Sigmoid colon (tissue), 7 donors: ENCODE results near the gene SLC35B3. TPM values are rescaled to one million over a fixed set of nuclear protein-coding genes. Genes with fewer than 3 reads are reported as not detected.

ENCODE experiments used
- DNase-seq: peaks from one replicate; pipeline ENCODE4 v3.0.0-alpha.2; 2019
- H3K27ac ChIP-seq, 4 donors: fragments of 200-600 bp; sonication (generic); one replicate each; pipeline ENCODE4 v1.5.1; 2016 to 2019; ENCODE audit warnings: mild to moderate bottlenecking in 1 of 4
- H3K27me3 ChIP-seq, 3 donors: fragments of 200-600 bp; sonication (generic); one replicate each; pipeline ENCODE4 v1.5.1; 2019; ENCODE audit warnings: mild to moderate bottlenecking in 1 of 3
- H3K36me3 ChIP-seq, 4 donors: fragments of 200-600 bp; sonication (generic); one replicate each; pipeline ENCODE4 v1.5.1; 2016 to 2019
- H3K4me1 ChIP-seq, 4 donors: fragments of 200-600 bp; sonication (generic); one replicate each; pipeline ENCODE4 v1.5.1; 2017 to 2019
- H3K4me3 ChIP-seq, 4 donors: fragments of 200-600 bp; sonication (generic); one replicate each; pipeline ENCODE4 v1.5.1; 2017 to 2019; ENCODE audit warnings: mild to moderate bottlenecking in 2 of 4, moderate library complexity in 1 of 4
- H3K9me3 ChIP-seq, 4 donors: fragments of 200-600 bp in 3 of 4; sonication (generic) in 3 of 4; one replicate each; pipeline versions ENCODE4 v1.5.1 to v1.6.1; 2013 to 2019
- CTCF ChIP-seq, 4 experiments: fragments of 450-650 bp in 3 of 4; fragments of 200-600 bp in 1 of 4; IDR thresholded peaks; one replicate each; pipeline ENCODE4 v1.5.1; 2016 to 2019; ENCODE audit warnings: antibody characterized with exemption in 4 of 4, mild to moderate bottlenecking in 3 of 4, moderate library complexity in 2 of 4
- EP300 ChIP-seq, 4 donors: sonication (generic); formaldehyde crosslinking; IDR thresholded peaks; one replicate each; pipeline ENCODE4 v1.6.1; 2017; ENCODE audit warnings: antibody characterized with exemption in 4 of 4
- POLR2A ChIP-seq, 2 donors: fragments of 450-650 bp; IDR thresholded peaks; one replicate each; pipeline ENCODE4 v1.6.1; 2016; ENCODE audit warnings: antibody characterized with exemption in 2 of 2, mild to moderate bottlenecking in 2 of 2, moderate library complexity in 2 of 2
- POLR2AphosphoS5 ChIP-seq, 4 donors: sonication (generic); formaldehyde crosslinking; IDR thresholded peaks; one replicate each; pipeline ENCODE4 v1.6.1; 2017; ENCODE audit warnings: antibody characterized with exemption in 4 of 4
- WGBS, 2 donors: extraction: QIAGEN DNeasy Blood & Tissue Kit; methylation state at CpG; one replicate each; pipeline ENCODE4 v1.1.7; 2013; 5-methylcytosine and 5-hydroxymethylcytosine counted together
- intact Hi-C: fragments of 100-400 bp; cut with DNase I; formaldehyde crosslinking; loops from one replicate; pipeline ENCODE4 v1.15.1; 2023
- polyA plus RNA-seq, 3 donors: library from polyadenylated mRNA; stranded (reverse); fragments of 200-250 nt; gene quantifications; one replicate each; pipeline ENCODE4 v1.2.3, GENCODE V29; 2013
- total RNA-seq, 4 donors: library from RNA; depleted of rRNA; stranded (reverse); fragments of >200 nt; gene quantifications; one replicate each; pipeline ENCODE4 v1.1.0, GENCODE V29; 2016
- donor health status: healthy with polysubstance abuse.
- donor health status: Bipolar disorder and iron deficiency.
- donor health status: healthy.

The SLC35B3 gene
- total and polyA plus RNA-seq, 7 donors = 11.9 to 29.4 (median 16.6) TPM

GRCh38 chr6:8387942-8388437 is 47.4 kb downstream of the SLC35B3 start:
- Histone ChIP-seq H3K4me3 (no peak overlapping the region), H3K36me3 (no peaks in the 10 kb centered on the region), H3K4me1 (no peaks in the 10 kb centered on the region), H3K27ac (no peak overlapping the region), H3K27me3 (no peaks in the 10 kb centered on the region), H3K9me3 (no peaks in the 10 kb centered on the region)
- WGBS, 2 donors = 79 to 85% methylated on average over 11 of the region's 11 CpGs
- TF ChIP-seq EP300 (IDR thresholded peaks at IDR 0.05) = no peak
- no peak for TF ChIP-seq CTCF (IDR thresholded peaks at IDR 0.05)
- no peak for TF ChIP-seq POLR2A (IDR thresholded peaks at IDR 0.05)
- TF ChIP-seq POLR2AphosphoS5 (IDR thresholded peaks at IDR 0.05) = no peak
- intact Hi-C loops = no loop called here
- no peak for DNase-seq

- intact Hi-C loops = no loop called here
- Histone ChIP-seq H3K9me3 (no peaks in the 10 kb centered on the region), H3K4me3 (no peak overlapping the region), H3K27ac (no peak overlapping the region), H3K4me1 (no peaks in the 10 kb centered on the region), H3K27me3 (no peaks in the 10 kb centered on the region), H3K36me3 (no peaks in the 10 kb centered on the region)
- WGBS, 2 donors = 83 to 87% methylated on average over 2 of the region's 2 CpGs
- no peak for DNase-seq
- TF ChIP-seq POLR2AphosphoS5 (IDR thresholded peaks at IDR 0.05) = no peak
- no peak for TF ChIP-seq POLR2A (IDR thresholded peaks at IDR 0.05)
- no peak for TF ChIP-seq EP300 (IDR thresholded peaks at IDR 0.05)
- TF ChIP-seq CTCF (IDR thresholded peaks at IDR 0.05) = no peak
Observed at GRCh38 chr6:8383584-8383983, 51.8 kb downstream of the SLC35B3 start.

- Histone ChIP-seq H3K4me1 (no peaks in the 10 kb centered on the region), H3K4me3 (no peak overlapping the region), H3K36me3 (no peaks in the 10 kb centered on the region), H3K27me3 (no peaks in the 10 kb centered on the region), H3K9me3 (no peaks in the 10 kb centered on the region), H3K27ac (no peak overlapping the region)
- TF ChIP-seq POLR2AphosphoS5 (IDR thresholded peaks at IDR 0.05) (no peak), EP300 (IDR thresholded peaks at IDR 0.05) (no peak), POLR2A (IDR thresholded peaks at IDR 0.05) (no peak), CTCF (IDR thresholded peaks at IDR 0.05) (no peak)
- intact Hi-C loops = no loop called here
- no peak for DNase-seq
- WGBS, 2 donors = 82 to 89% methylated on average over 1 of the region's 1 CpG
Observed at GRCh38 chr6:8382434-8382833, 52.9 kb downstream of the SLC35B3 start.

GRCh38 chr6:8375916-8376315 is 59.4 kb downstream of the SLC35B3 start:
- Histone ChIP-seq H3K9me3 (no peaks in the 10 kb centered on the region), H3K27ac (no peak overlapping the region), H3K4me1 (no peaks in the 10 kb centered on the region), H3K27me3 (no peaks in the 10 kb centered on the region), H3K4me3 (no peak overlapping the region), H3K36me3 (no peaks in the 10 kb centered on the region)
- intact Hi-C loops = no loop called here
- no peak for TF ChIP-seq POLR2A (IDR thresholded peaks at IDR 0.05)
- no peak for TF ChIP-seq CTCF (IDR thresholded peaks at IDR 0.05)
- TF ChIP-seq POLR2AphosphoS5 (IDR thresholded peaks at IDR 0.05) = no peak
- TF ChIP-seq EP300 (IDR thresholded peaks at IDR 0.05) = no peak
- no peak for DNase-seq
- WGBS, 2 donors = 25 to 76% methylated on average over 4 of the region's 4 CpGs
